Activated naive CD4-positive, alpha-beta T cell treated with anti-CD3 and anti-CD28 coated beads, Interleukin-2, amount 10 ng/mL, durations not matched to agents 5 hours and 36 hours (primary cell): ENCODE results near the gene CXCL1. TPM values are rescaled to one million over a fixed set of nuclear protein-coding genes. Genes with fewer than 3 reads are reported as not detected.

ENCODE experiments used
- total RNA-seq, 2 experiments: library from RNA; stranded (reverse); gene quantifications; one replicate each; pipeline ENCODE4 v1.2.3, GENCODE V29; 2021

CXCL1 gene
- total RNA-seq, result not detected

GRCh38 chr4:73869130-73870055, at the start of gene CXCL1:
TSS of gene CXCL1 (plus strand) at chr4:73869393. CDS start at chr4:73869471, 78 bp downstream.

GRCh38 chr4:73836373-73837279, 32.6 kb upstream of the CXCL1 start, which contains the start of gene CXCL6:
TSS of gene CXCL6 (plus strand) at chr4:73836678. CDS start at chr4:73836751, 73 bp downstream.

DNA sequence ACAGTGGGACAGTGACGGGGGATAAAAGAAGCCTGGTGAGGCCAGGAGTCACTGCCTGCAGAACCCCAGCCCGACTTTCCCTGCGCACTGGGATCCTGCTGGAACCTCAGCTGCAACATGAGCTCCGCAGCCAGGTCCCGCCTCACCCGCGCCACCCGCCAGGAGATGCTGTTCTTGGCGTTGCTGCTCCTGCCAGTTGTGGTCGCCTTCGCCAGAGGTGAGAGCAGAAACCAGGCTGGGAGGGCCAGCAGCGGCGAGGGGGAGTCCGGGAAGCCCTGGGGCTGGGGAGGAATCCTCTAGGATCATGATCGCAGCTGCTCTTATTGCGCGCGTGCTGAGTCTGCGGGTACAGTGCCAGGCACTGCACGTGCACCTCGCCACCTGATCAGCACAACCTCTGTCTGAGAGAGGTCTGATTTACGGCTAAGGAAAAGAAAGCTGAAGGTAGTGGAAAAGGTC, 15.9 kb upstream of the CXCL1 start, which contains the start of gene PF4V1:
Gene PF4V1 (plus strand): TSS at position 51 of the 459 bp plus-strand sequence. CDS start 67 bp downstream, at position 118.

Other genes starting within 250 kb of the CXCL1 start
- gene RASSF6, start 249.0 kb upstream of the CXCL1 start, total RNA-seq, result not detected
- under 1 TPM in 1 of 2 experiments, not detected in 1; 0.20 TPM for gene CXCL8, start 128.8 kb upstream of the CXCL1 start, total RNA-seq
- not detected for gene CXCL6, start 32.7 kb upstream of the CXCL1 start, total RNA-seq
- gene PF4V1, start 16.1 kb upstream of the CXCL1 start, total RNA-seq, result not detected
- not detected for gene PF4, start 112.6 kb downstream of the CXCL1 start, total RNA-seq
- gene PPBP, start 118.8 kb downstream of the CXCL1 start, total RNA-seq, result not detected
- not detected for gene CXCL5, start 129.3 kb downstream of the CXCL1 start, total RNA-seq
- not detected for gene CXCL3, start 169.3 kb downstream of the CXCL1 start, total RNA-seq
- not detected for gene CXCL2, start 229.8 kb downstream of the CXCL1 start, total RNA-seq